H1 (cell line): ENCODE data around the gene GCKR. TPM values are rescaled to one million over a fixed set of nuclear protein-coding genes. Genes with fewer than 3 reads are reported as not detected.

Experiments
- BACH1 ChIP-seq: IDR thresholded peaks from 2 replicates; pipeline ENCODE4 v1.6.1; 2012; ENCODE audit warnings: low read length, improper control_type of control experiment
- BRCA1 ChIP-seq: IDR thresholded peaks from 2 replicates; pipeline ENCODE4 v1.6.1; 2012; ENCODE audit warnings: low read depth, low read length, improper control_type of control experiment
- NRF1 ChIP-seq: IDR thresholded peaks from 2 replicates; pipeline ENCODE4 v1.6.1; 2011; ENCODE audit warnings: mild to moderate bottlenecking, low read depth, low read length, improper control_type of control experiment
- POU5F1 ChIP-seq: IDR thresholded peaks from 2 replicates; pipeline ENCODE4 v1.6.1; 2011; ENCODE audit warnings: low read depth, mild to moderate bottlenecking, low read length, moderate library complexity
- SP2 ChIP-seq: IDR thresholded peaks from 2 replicates; pipeline ENCODE4 v1.6.1; 2012; ENCODE audit warnings: mild to moderate bottlenecking, low read length, inconsistent platforms
- TAF1 ChIP-seq: IDR thresholded peaks from 2 replicates; pipeline ENCODE4 v1.6.1; 2011; ENCODE audit warnings: mild to moderate bottlenecking, low read depth, low read length
- YY1 ChIP-seq: IDR thresholded peaks from 2 replicates; pipeline ENCODE4 v1.6.1; 2011; ENCODE audit warnings: low read depth, mild to moderate bottlenecking, low read length
- ZNF274 ChIP-seq: IDR thresholded peaks from 2 replicates; pipeline ENCODE4 v1.7.0; 2012; ENCODE audit warnings: low read length, borderline replicate concordance; ENCODE audit errors: extremely low read depth
- polyA plus RNA-seq, 7 experiments: library from polyadenylated mRNA; depleted of rRNA in 3 of 7; stranded (reverse) in 5 of 7; unstranded in 2 of 7; fragments of >200 nt in 5 of 7; fragments of 200-250 nt in 2 of 7; gene quantifications; 1 replicate in 5 of 7; 2 replicates in 1 of 7; 4 replicates in 1 of 7; pipeline versions ENCODE4 v1.2.1 to v1.2.3, GENCODE V29; 2011 to 2013; ENCODE audit warnings: missing spikeins in 2 of 7, mixed read lengths in 2 of 7
- total RNA-seq: library from RNA; stranded (reverse); fragmentation: NEBNext Ultra II Directional; extraction: Animal tissue kit (Norgen Biotek cat#: 25700); gene quantifications from 2 replicates; pipeline ENCODE4 v1.2.1, GENCODE V29; 2021

The GCKR gene
- total and polyA plus RNA-seq, 2 of the 8 experiments (the other 6 are each of a cell fraction or from before 2014, with no cell fraction given): 0.30 to 1.2 TPM

DNA sequence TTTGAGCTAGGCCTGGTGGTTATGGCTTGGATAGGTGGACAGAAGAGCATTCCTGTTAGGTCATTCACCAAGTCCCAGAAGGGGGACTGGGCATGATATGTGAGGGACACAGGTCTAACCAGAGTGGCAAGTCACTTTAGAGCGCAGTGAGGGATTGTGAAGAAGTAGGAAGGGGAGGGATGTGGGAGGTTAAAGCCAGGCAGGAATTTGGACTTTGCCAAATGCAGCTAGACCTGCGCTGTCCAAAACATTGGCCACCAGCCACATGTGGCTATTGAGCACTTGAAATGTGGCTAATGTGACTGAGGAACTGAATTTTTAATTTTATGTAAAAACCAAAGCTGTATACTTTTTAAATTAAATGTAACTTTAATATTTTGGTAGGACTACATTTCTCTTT lies 23.7 kb downstream of the GCKR start (continued):
- TF ChIP-seq NRF1 (no peak), BRCA1 (no peak), POU5F1 (no peak), SP2 (no peak), BACH1 (no peak), TAF1 (no peak), ZNF274 (no peak), YY1 (no peak)
